ENCODE results near the gene FAM107B.
"Not testable (repeated sequence)": the region's sequence is repeated elsewhere in the genome, so short reads cannot be mapped to it uniquely, and the experiment has no call there.

FAM107B gene

DNA sequence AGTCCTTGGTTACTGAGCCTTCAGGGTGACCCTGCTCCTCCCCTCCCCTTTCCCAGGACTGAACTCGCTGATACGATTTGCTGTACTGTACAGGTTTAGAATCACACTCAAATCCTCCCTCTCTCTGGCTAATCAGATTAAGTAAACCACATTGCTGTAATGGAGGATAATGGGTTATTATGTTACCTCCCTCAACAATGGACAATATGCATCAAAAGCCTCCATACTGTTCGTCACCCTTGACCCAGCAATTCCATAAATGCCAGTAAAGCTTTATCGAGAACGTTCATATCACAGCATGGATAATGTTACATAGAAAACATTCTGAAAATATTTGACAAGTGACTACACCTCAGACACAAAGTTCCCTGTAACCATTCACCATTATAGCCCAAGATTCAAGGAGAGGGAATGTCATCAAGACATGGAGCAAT, 61.7 kb downstream of the FAM107B start:
- Histone ChIP-seq H3K27ac (ENCODE audit: low read depth, low read length) (no peak overlapping the region), H3K4me3 (ENCODE audit: low read length) (no peak overlapping the region), H3K27me3 (ENCODE audit: insufficient read depth, low read length, poor library complexity) (no peaks in the 10 kb centered on the region), H3K9ac (ENCODE audit: low read length) (no peak overlapping the region), H3K79me1 (ENCODE audit: low read length) (no peaks in the 10 kb centered on the region), H3K4ac (ENCODE audit: low read depth, low read length) (no peak overlapping the region), H2BK5ac (ENCODE audit: low read length) (no peak overlapping the region), H3K4me2 (ENCODE audit: low read length) (no peak overlapping the region), H3K36me3 (ENCODE audit: control insufficient read depth, insufficient read depth, low read length) (no peaks in the 10 kb centered on the region), H4K8ac (ENCODE audit: low read depth, low read length) (no peak overlapping the region), H3K79me2 (ENCODE audit: control insufficient read depth, insufficient read depth, low read length) (no peaks in the 10 kb centered on the region), H3K56ac (ENCODE audit: low read length) (no peak overlapping the region), H3K23ac (ENCODE audit: low read length) (no peak overlapping the region), H3K18ac (ENCODE audit: low read length) (no peak overlapping the region), H4K5ac (ENCODE audit: low read length) (no peak overlapping the region), H2BK15ac (replicated peaks; ENCODE audit: low read depth) (no peak overlapping the region), H2AK5ac (ENCODE audit: low read length) (no peak overlapping the region), H3K4me1 (ENCODE audit: control insufficient read depth, low read depth, low read length) (no peaks in the 10 kb centered on the region), H2BK120ac (ENCODE audit: low read depth, low read length) (no peak overlapping the region)
- no CpG with 5 or more reads among the region's 5 CpGs for WGBS (ENCODE audit: extremely low coverage, insufficient coverage, low lambda C conversion rate)
- no peak for DNase-seq

DNA sequence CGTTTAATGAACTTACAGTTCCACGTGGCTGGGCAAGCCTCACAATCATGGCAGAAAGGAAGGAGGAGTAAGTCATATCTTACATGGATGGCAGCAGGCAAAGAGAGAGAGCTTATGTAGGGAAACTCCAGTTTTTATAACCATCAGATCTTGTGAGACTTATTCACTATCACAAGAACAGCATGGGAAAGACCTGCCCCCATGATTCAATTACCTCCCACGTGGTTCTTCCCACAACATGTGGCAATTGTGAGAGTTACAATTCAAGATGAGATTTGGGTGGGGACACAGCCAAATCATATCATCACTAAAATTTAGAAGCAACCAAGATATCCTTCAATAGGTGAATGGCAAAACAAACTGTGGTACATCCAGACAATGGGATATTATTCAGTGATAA, 65.4 kb downstream of the FAM107B start:
- H4K8ac ChIP-seq (ENCODE audit: low read depth, low read length); H3K4ac ChIP-seq (ENCODE audit: low read depth, low read length); H3K18ac ChIP-seq (ENCODE audit: low read length); H3K9ac ChIP-seq (ENCODE audit: low read length); H2BK120ac ChIP-seq (ENCODE audit: low read depth, low read length); H3K27me3 ChIP-seq (ENCODE audit: insufficient read depth, low read length, poor library complexity); H3K56ac ChIP-seq (ENCODE audit: low read length); H3K23ac ChIP-seq (ENCODE audit: low read length); H3K27ac ChIP-seq (ENCODE audit: low read depth, low read length); H2BK5ac ChIP-seq (ENCODE audit: low read length); H3K79me1 ChIP-seq (ENCODE audit: low read length); H3K4me3 ChIP-seq (ENCODE audit: low read length); H3K4me2 ChIP-seq (ENCODE audit: low read length); H3K4me1 ChIP-seq (ENCODE audit: control insufficient read depth, low read depth, low read length); DNase-seq; H3K36me3 ChIP-seq (ENCODE audit: control insufficient read depth, insufficient read depth, low read length); H2BK15ac ChIP-seq (replicated peaks; ENCODE audit: low read depth); H2AK5ac ChIP-seq (ENCODE audit: low read length); H4K5ac ChIP-seq (ENCODE audit: low read length); H3K79me2 ChIP-seq (ENCODE audit: control insufficient read depth, insufficient read depth, low read length): not testable (repeated sequence)
- WGBS (ENCODE audit: extremely low coverage, insufficient coverage, low lambda C conversion rate): no CpG with 5 or more reads among the region's 3 CpGs

DNA sequence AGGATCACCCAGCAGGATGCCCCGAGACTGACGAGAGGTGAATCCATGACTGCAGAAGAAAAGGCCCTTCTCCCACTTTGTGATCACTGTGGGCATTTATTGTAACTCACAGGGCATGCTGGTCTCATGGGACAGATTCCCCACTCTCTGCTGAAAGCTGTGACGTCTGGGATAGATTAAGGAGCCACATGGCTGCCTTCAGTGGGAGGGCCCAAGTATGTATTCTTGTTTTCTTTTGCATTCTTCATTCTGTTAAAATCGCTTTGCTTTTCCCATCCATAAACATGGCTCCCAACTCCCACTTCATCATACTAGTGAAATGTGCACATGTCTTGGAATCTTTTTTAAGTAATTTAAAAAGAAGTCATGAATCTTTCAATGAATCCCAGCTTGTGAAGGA, 67.2 kb downstream of the FAM107B start:
- WGBS (ENCODE audit: extremely low coverage, insufficient coverage, low lambda C conversion rate): no CpG with 5 or more reads among the region's 4 CpGs

DNA sequence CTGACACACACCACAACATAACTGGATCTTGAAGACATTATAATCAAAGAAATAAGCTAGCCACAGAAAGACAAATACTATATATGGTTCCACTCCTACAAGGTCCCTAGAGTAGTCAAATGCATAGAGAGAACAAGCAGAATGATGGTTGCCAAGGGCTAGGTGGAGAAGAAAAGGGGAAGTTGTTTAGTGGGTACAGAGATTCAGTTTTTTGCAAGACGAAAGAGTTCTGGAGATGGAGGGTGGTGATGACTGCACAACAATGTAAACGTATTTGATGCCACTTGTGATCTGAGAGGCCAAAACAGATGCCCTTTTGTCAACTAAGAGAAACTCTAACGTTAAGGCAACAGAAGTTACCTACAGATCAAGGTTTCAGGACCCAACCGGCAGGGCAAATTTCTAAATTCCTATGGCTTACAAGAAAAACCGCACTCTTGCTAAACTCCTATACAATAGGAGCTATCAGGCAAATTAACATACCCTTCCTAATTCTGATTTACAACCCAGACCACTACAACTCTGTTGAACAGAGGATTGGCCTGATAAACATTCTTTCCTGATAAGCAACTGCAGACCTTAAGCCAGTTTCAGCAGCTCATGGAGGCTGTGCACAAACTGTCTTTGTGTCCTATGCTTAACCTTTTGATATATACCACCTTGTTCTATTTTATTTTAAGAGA, 69.0 kb downstream of the FAM107B start:
- Histone ChIP-seq H2AK5ac (ENCODE audit: low read length) (no peak overlapping the region), H3K23ac (ENCODE audit: low read length) (no peak overlapping the region), H3K79me1 (ENCODE audit: low read length) (no peaks in the 10 kb centered on the region), H3K79me2 (ENCODE audit: control insufficient read depth, insufficient read depth, low read length) (no peaks in the 10 kb centered on the region), H3K36me3 (ENCODE audit: control insufficient read depth, insufficient read depth, low read length) (no peaks in the 10 kb centered on the region), H3K4me2 (ENCODE audit: low read length) (no peak overlapping the region), H2BK120ac (ENCODE audit: low read depth, low read length) (no peak overlapping the region), H3K27me3 (ENCODE audit: insufficient read depth, low read length, poor library complexity) (no peaks in the 10 kb centered on the region), H3K4ac (ENCODE audit: low read depth, low read length) (no peak overlapping the region), H3K56ac (ENCODE audit: low read length) (no peak overlapping the region), H3K18ac (ENCODE audit: low read length) (no peak overlapping the region), H4K5ac (ENCODE audit: low read length) (no peak overlapping the region), H3K4me3 (ENCODE audit: low read length) (no peak overlapping the region), H2BK5ac (ENCODE audit: low read length) (no peak overlapping the region), H3K27ac (ENCODE audit: low read depth, low read length) (no peak overlapping the region), H4K8ac (ENCODE audit: low read depth, low read length) (no peak overlapping the region), H3K4me1 (ENCODE audit: control insufficient read depth, low read depth, low read length) (peaks cover 3% of the 10 kb centered on the region), H3K9ac (ENCODE audit: low read length) (no peak overlapping the region), H2BK15ac (replicated peaks; ENCODE audit: low read depth) (no peak overlapping the region)
- no CpG with 5 or more reads among the region's 5 CpGs for WGBS (ENCODE audit: extremely low coverage, insufficient coverage, low lambda C conversion rate)
- DNase-seq: peak; percentile 77

More for the DNA sequence above, 67.2 kb downstream of the FAM107B start:
- Histone ChIP-seq H3K27ac (ENCODE audit: low read depth, low read length) (no peak overlapping the region), H3K4me2 (ENCODE audit: low read length) (no peak overlapping the region), H3K36me3 (ENCODE audit: control insufficient read depth, insufficient read depth, low read length) (no peaks in the 10 kb centered on the region), H3K4me1 (ENCODE audit: control insufficient read depth, low read depth, low read length) (peaks cover 3% of the 10 kb centered on the region), H3K56ac (ENCODE audit: low read length) (no peak overlapping the region), H3K27me3 (ENCODE audit: insufficient read depth, low read length, poor library complexity) (no peaks in the 10 kb centered on the region), H3K23ac (ENCODE audit: low read length) (no peak overlapping the region), H4K5ac (ENCODE audit: low read length) (no peak overlapping the region), H3K4me3 (ENCODE audit: low read length) (no peak overlapping the region), H3K4ac (ENCODE audit: low read depth, low read length) (no peak overlapping the region), H3K79me1 (ENCODE audit: low read length) (no peaks in the 10 kb centered on the region), H3K9ac (ENCODE audit: low read length) (no peak overlapping the region), H3K79me2 (ENCODE audit: control insufficient read depth, insufficient read depth, low read length) (no peaks in the 10 kb centered on the region), H2BK120ac (ENCODE audit: low read depth, low read length) (no peak overlapping the region), H2BK5ac (ENCODE audit: low read length) (no peak overlapping the region), H2AK5ac (ENCODE audit: low read length) (no peak overlapping the region), H4K8ac (ENCODE audit: low read depth, low read length) (no peak overlapping the region), H2BK15ac (replicated peaks; ENCODE audit: low read depth) (no peak overlapping the region), H3K18ac (ENCODE audit: low read length) (no peak overlapping the region)
- no peak for DNase-seq

DNA sequence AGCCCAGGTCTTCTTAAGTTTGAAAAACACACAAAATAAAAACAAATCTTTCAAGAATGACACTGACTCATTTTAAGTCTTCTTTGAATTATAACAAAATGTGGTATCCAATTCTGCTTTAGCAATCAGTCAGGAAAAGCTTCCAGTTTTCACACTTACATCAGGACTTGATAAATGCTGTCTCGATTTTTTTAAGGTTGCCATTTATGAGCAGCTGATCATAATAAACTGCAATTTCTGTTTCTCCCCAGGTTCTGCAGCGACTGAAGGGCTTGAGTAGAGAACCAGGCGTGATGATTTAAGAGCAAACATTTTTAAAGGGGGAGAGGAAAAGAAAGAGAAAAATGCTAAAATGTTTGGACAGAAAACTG, 71.1 kb downstream of the FAM107B start:
- Histone ChIP-seq H3K36me3 (ENCODE audit: control insufficient read depth, insufficient read depth, low read length) (no peaks in the 10 kb centered on the region), H2BK15ac (replicated peaks; ENCODE audit: low read depth) (no peak overlapping the region), H3K79me1 (ENCODE audit: low read length) (no peaks in the 10 kb centered on the region), H3K4me1 (ENCODE audit: control insufficient read depth, low read depth, low read length) (peaks cover 3% of the 10 kb centered on the region), H2BK5ac (ENCODE audit: low read length) (no peak overlapping the region), H3K9ac (ENCODE audit: low read length) (no peak overlapping the region), H3K79me2 (ENCODE audit: control insufficient read depth, insufficient read depth, low read length) (no peaks in the 10 kb centered on the region), H3K4me3 (ENCODE audit: low read length) (no peak overlapping the region), H3K23ac (ENCODE audit: low read length) (no peak overlapping the region), H3K18ac (ENCODE audit: low read length) (no peak overlapping the region), H3K56ac (ENCODE audit: low read length) (no peak overlapping the region), H3K27ac (ENCODE audit: low read depth, low read length) (no peak overlapping the region), H4K8ac (ENCODE audit: low read depth, low read length) (no peak overlapping the region), H4K5ac (ENCODE audit: low read length) (no peak overlapping the region), H2AK5ac (ENCODE audit: low read length) (no peak overlapping the region), H2BK120ac (ENCODE audit: low read depth, low read length) (no peak overlapping the region), H3K4me2 (ENCODE audit: low read length) (no peak overlapping the region), H3K27me3 (ENCODE audit: insufficient read depth, low read length, poor library complexity) (no peaks in the 10 kb centered on the region), H3K4ac (ENCODE audit: low read depth, low read length) (no peak overlapping the region)
- WGBS (ENCODE audit: extremely low coverage, insufficient coverage, low lambda C conversion rate): no CpG with 5 or more reads among the region's 3 CpGs
- DNase-seq: no peak

DNA sequence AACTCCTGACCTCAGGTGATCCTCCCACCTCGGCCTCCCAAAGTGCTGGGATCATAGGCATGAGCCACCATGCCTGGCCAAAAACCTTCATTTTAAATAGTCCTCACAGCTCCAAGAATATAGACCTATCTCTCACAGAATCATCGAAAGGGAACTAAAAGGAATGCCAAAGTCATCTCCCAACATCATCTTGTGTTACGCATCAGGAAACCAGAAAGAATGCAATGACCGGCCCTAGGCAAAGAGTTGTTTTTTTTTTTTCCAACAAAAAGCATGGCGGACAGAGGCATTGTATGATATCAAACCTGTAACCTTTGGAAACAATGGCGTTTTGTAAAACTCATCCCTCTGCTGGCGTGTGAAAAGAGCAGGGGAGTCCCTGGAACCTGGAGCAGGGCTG, 73.2 kb downstream of the FAM107B start:
- H3K27ac ChIP-seq (ENCODE audit: low read depth, low read length): no peak overlapping the region
- WGBS (ENCODE audit: extremely low coverage, insufficient coverage, low lambda C conversion rate): no CpG with 5 or more reads among the region's 7 CpGs

More for the DNA sequence above, 73.2 kb downstream of the FAM107B start:
- H3K79me1 ChIP-seq (ENCODE audit: low read length): no peaks in the 10 kb centered on the region
- H2AK5ac ChIP-seq (ENCODE audit: low read length): no peak overlapping the region
- H3K4me1 ChIP-seq (ENCODE audit: control insufficient read depth, low read depth, low read length): peaks cover 3% of the 10 kb centered on the region
- H3K23ac ChIP-seq (ENCODE audit: low read length): no peak overlapping the region
- no peaks in the 10 kb centered on the region for H3K27me3 ChIP-seq (ENCODE audit: insufficient read depth, low read length, poor library complexity)
- H2BK15ac ChIP-seq (replicated peaks; ENCODE audit: low read depth): no peak overlapping the region
- no peak overlapping the region for H4K8ac ChIP-seq (ENCODE audit: low read depth, low read length)
- H3K4ac ChIP-seq (ENCODE audit: low read depth, low read length): no peak overlapping the region
- H3K4me3 ChIP-seq (ENCODE audit: low read length): no peak overlapping the region
- H2BK5ac ChIP-seq (ENCODE audit: low read length): no peak overlapping the region
- H3K9ac ChIP-seq (ENCODE audit: low read length): no peak overlapping the region
- H3K4me2 ChIP-seq (ENCODE audit: low read length): no peak overlapping the region
- H3K18ac ChIP-seq (ENCODE audit: low read length): no peak overlapping the region
- no peak overlapping the region for H2BK120ac ChIP-seq (ENCODE audit: low read depth, low read length)
- no peak overlapping the region for H4K5ac ChIP-seq (ENCODE audit: low read length)
- no peaks in the 10 kb centered on the region for H3K79me2 ChIP-seq (ENCODE audit: control insufficient read depth, insufficient read depth, low read length)
- no peaks in the 10 kb centered on the region for H3K36me3 ChIP-seq (ENCODE audit: control insufficient read depth, insufficient read depth, low read length)
- no peak overlapping the region for H3K56ac ChIP-seq (ENCODE audit: low read length)
- peak; percentile 21 for DNase-seq

All from mesendoderm (in vitro differentiated cells).